Activated CD4-positive, alpha-beta memory T cell treated with anti-CD3 and anti-CD28 coated beads for 36 hours (primary cell): Measurements from ENCODE around the gene CIBAR2. TPM values are rescaled to one million over a fixed set of nuclear protein-coding genes. Genes with fewer than 3 reads are reported as not detected.
A peak's percentile ranks its signal among the peaks of the same experiment; 100 is the strongest.

ENCODE experiments used
- CTCF ChIA-PET: fragments of 350-600 bp; sonication (Branson Sonifier 250); formaldehyde crosslinking; loops from one replicate; lab custom pipeline; 2021; ENCODE audit warnings: antibody characterized with exemption, inconsistent platforms; lab: Charles Lee
- POLR2A ChIA-PET: fragments of 350-600 bp; sonication (Branson Sonifier 250); formaldehyde crosslinking; loops from one replicate; lab custom pipeline; 2021; ENCODE audit warnings: antibody characterized with exemption; lab: Charles Lee
- DNase-seq: peaks from one replicate; pipeline ENCODE4 v3.0.0-alpha.2; 2020
- H3K27ac Mint-ChIP-seq: one replicate; pipeline ENCODE4 v1.8.0; 2021; ENCODE audit warnings: mixed read lengths
- H3K27me3 Mint-ChIP-seq: one replicate; pipeline ENCODE4 v1.8.0; 2021; ENCODE audit warnings: mixed read lengths
- H3K36me3 Mint-ChIP-seq: one replicate; pipeline ENCODE4 v1.8.0; 2021; ENCODE audit warnings: mixed read lengths
- H3K4me1 Mint-ChIP-seq: one replicate; pipeline ENCODE4 v1.8.0; 2021; ENCODE audit warnings: low read depth, mixed read lengths
- H3K4me3 Mint-ChIP-seq: one replicate; pipeline ENCODE4 v1.8.0; 2021; ENCODE audit warnings: mild to moderate bottlenecking, mixed read lengths
- H3K9me3 Mint-ChIP-seq: one replicate; pipeline ENCODE4 v1.8.0; 2021; ENCODE audit warnings: mixed read lengths
- intact Hi-C: fragments of 100-400 bp; cut with micrococcal nuclease; formaldehyde crosslinking; loops from one replicate; pipeline ENCODE4 v1.15.1; 2023
- total RNA-seq, 2 experiments: library from RNA; stranded (reverse); gene quantifications; one replicate each; pipeline ENCODE4 v1.2.3, GENCODE V29; 2021

Gene CIBAR2
- not detected for total RNA-seq

DNA sequence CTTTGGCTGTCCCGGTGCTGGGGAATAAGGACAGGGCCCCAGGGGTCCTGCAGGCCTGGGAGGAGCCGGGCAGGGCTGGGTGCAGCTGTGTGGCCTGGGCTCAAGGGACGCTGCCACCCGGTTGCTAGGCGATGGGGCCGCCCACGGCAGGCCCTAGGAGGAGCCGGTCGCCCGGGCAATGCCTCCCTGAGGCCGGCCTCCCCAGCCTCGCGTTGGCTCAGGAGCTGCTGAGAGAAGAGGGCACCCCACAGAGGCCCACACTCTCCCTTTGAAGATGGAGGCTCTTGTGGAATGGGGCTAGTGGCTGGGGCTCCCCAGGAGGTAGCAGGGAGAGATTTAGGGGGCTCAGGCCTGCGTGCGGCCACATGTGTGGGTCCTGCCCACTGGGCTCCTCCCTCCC, at the start of gene CIBAR2:
Gene CIBAR2 (minus strand): TSS at position 109 of the 400 bp plus-strand sequence. CDS start 120 bp downstream, outside the sequence.
- H3K27ac Mint-ChIP-seq: no peak within 1 kb of the TSS
- peaks cover 8% of the 10 kb centered on the region for H3K4me1 Mint-ChIP-seq
- POLR2A ChIA-PET: no interaction called here
- no peak within 1 kb of the TSS for H3K4me3 Mint-ChIP-seq
- no peak for DNase-seq
- CTCF ChIA-PET: interaction anchor here (0.9 to 2.0 kb wide), 3 partner anchors 26 to 186 kb away, joined by 3 to 6 read pairs (median 4); no protein-coding TSS in a partner anchor
- intact Hi-C loops: loop anchor here (10.0 kb wide), 1 partner anchor 132 kb away; no protein-coding TSS in a partner anchor
- H3K27me3 Mint-ChIP-seq: no peaks in the 10 kb centered on the region
- no peaks in the 10 kb centered on the region for H3K9me3 Mint-ChIP-seq
- no peaks in the 10 kb centered on the region for H3K36me3 Mint-ChIP-seq

- H3K36me3 Mint-ChIP-seq: no peaks in the 10 kb centered on the region
- POLR2A ChIA-PET: no interaction called here
- no peaks in the 10 kb centered on the region for H3K9me3 Mint-ChIP-seq
- CTCF ChIA-PET: interaction anchor here (1.6 kb wide), 1 partner anchor 332 kb away, joined by 3 read pairs; no protein-coding TSS in a partner anchor
- H3K4me1 Mint-ChIP-seq: peaks cover 10% of the 10 kb centered on the region
- H3K27ac Mint-ChIP-seq: no peak overlapping the region
- no peak overlapping the region for H3K4me3 Mint-ChIP-seq
- DNase-seq: no peak
- H3K27me3 Mint-ChIP-seq: peaks cover 4% of the 10 kb centered on the region
- intact Hi-C loops: no loop called here
Observed at GRCh38 chr16:85159179-85159980, 47.1 kb upstream of the CIBAR2 start.

DNA sequence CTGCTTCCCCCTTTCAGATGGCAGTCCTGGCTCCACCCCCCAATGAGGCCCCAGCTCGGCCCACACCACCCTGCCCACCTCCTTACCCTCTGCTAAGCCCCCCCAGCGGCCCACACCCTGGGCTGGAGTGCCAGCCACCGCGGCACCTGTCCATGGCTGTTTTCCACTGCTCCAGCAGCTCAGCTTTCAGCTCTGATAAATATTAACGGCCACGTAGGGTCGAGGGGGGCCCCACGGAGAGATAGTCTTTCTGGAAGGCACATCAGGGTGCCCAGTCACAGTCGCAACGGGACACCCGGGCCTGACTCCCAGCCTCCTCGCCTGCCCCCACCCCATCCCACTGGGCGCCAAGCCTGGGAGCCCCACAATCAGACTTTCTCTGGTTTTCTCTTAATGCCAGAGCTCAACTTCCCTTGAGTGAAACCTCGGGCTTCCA, 46.5 kb upstream of the CIBAR2 start:
- no peak for DNase-seq
- Mint-ChIP-seq H3K9me3 (no peaks in the 10 kb centered on the region), H3K27me3 (peaks cover 4% of the 10 kb centered on the region), H3K36me3 (no peaks in the 10 kb centered on the region), H3K4me3 (no peak overlapping the region), H3K4me1 (peaks cover 10% of the 10 kb centered on the region), H3K27ac (no peak overlapping the region)
- ChIA-PET CTCF (interaction anchor here (1.6 kb wide), 1 partner anchor 332 kb away, joined by 3 read pairs; no protein-coding TSS in a partner anchor), POLR2A (no interaction called here)
- intact Hi-C loops: no loop called here

DNA sequence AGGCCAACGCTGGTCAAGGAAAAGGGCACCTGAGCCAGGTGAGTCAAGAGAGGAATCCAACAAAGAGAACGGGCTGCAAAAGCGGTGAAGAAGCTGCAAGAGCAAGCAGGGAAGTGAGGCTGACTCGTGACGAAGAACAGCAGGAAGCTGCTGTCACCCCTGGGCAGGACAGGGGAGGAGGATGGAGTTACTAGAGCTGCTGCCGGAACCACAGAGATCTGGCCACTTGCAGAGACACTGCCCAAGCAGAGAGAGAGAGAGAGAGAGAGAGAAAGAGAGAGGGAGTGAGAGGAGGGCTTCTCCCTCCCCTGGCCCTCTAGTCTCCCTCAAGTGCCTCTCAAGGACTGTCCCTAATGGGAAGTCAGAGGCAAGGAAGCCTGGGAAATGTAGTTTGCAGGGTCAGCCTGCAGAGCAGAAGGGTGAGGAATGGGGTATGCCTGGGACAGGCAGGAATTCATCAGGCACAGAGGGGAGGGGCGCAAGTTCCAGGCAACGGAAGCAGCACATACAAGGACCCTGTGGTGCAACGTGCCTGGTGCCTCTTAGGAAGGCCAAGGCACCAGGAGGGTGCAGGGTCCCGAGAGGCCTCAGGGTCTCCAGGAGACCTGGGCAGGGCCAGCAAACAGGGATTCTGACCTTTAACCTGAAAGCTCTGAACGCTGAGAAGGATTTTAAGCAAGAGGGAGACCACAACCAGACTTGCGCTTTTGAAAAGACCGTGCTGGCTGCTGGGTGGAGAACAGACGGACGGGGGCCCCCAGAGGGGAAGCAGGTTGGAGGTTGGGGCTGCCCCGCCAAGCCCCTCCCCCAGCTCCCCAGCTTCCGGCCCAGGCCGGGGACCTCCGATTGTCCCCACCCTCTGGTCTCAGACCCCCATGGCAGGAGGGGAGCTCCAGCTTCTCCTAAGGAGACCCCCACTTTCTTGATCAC, 45.8 kb upstream of the CIBAR2 start:
- DNase-seq: peak; percentile 19

DNA sequence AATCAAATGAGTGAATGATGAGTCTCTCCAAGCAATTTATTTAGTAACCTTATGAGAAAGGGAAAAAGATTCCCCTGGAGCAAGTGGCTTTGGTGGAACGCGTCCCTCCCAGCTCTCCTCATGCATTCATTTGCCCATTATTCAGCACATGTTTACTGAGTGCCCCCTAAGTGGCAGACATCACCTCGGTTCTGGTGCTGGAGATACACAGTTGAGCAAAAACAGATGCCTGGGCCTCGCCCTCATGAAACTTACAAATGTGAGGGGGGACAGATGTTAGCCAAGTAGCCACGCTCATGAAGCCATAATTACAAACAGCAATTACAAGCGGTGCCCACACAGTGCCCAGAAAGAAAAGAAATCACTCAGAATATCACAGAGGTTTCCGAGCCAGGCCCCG, 45.1 kb upstream of the CIBAR2 start:
- Mint-ChIP-seq H3K27me3 (peaks cover 4% of the 10 kb centered on the region), H3K27ac (no peak overlapping the region), H3K4me1 (peaks cover 10% of the 10 kb centered on the region), H3K36me3 (no peaks in the 10 kb centered on the region), H3K9me3 (no peaks in the 10 kb centered on the region), H3K4me3 (no peak overlapping the region)
- intact Hi-C loops: no loop called here
- DNase-seq: no peak
- ChIA-PET CTCF (no interaction called here), POLR2A (no interaction called here)

More for the DNA sequence above, 45.8 kb upstream of the CIBAR2 start:
- H3K27ac Mint-ChIP-seq: no peak overlapping the region
- H3K4me3 Mint-ChIP-seq: peak overlapping the region; percentile 18
- CTCF ChIA-PET: interaction anchor here (1.6 kb wide), 1 partner anchor 333 kb away, joined by 3 read pairs; no protein-coding TSS in a partner anchor
- peaks cover 10% of the 10 kb centered on the region for H3K4me1 Mint-ChIP-seq
- H3K9me3 Mint-ChIP-seq: no peaks in the 10 kb centered on the region
- peaks cover 4% of the 10 kb centered on the region for H3K27me3 Mint-ChIP-seq
- H3K36me3 Mint-ChIP-seq: no peaks in the 10 kb centered on the region
- intact Hi-C loops: no loop called here
- POLR2A ChIA-PET: interaction anchor here (0.6 kb wide), 1 partner anchor 293 kb away, joined by 3 read pairs; no protein-coding TSS in a partner anchor

GRCh38 chr16:85156869-85157268, 44.6 kb upstream of the CIBAR2 start:
- H3K27ac Mint-ChIP-seq: no peak overlapping the region
- no peaks in the 10 kb centered on the region for H3K9me3 Mint-ChIP-seq
- POLR2A ChIA-PET: no interaction called here
- CTCF ChIA-PET: no interaction called here
- H3K4me3 Mint-ChIP-seq: no peak overlapping the region
- no peak for DNase-seq
- H3K27me3 Mint-ChIP-seq: peaks cover 4% of the 10 kb centered on the region
- H3K4me1 Mint-ChIP-seq: peaks cover 10% of the 10 kb centered on the region
- H3K36me3 Mint-ChIP-seq: no peaks in the 10 kb centered on the region
- intact Hi-C loops: no loop called here

- CTCF ChIA-PET: no interaction called here
- H3K36me3 Mint-ChIP-seq: no peaks in the 10 kb centered on the region
- H3K9me3 Mint-ChIP-seq: no peaks in the 10 kb centered on the region
- no peak for DNase-seq
- peaks cover 4% of the 10 kb centered on the region for H3K27me3 Mint-ChIP-seq
- intact Hi-C loops: no loop called here
- peaks cover 10% of the 10 kb centered on the region for H3K4me1 Mint-ChIP-seq
- POLR2A ChIA-PET: no interaction called here
- H3K4me3 Mint-ChIP-seq: no peak overlapping the region
- H3K27ac Mint-ChIP-seq: no peak overlapping the region
Observed at GRCh38 chr16:85156440-85156839, 44.2 kb upstream of the CIBAR2 start.

GRCh38 chr16:85153656-85154091, 41.4 kb upstream of the CIBAR2 start:
- DNase-seq: no peak
- Mint-ChIP-seq H3K27ac (no peak overlapping the region), H3K36me3 (no peaks in the 10 kb centered on the region), H3K27me3 (no peaks in the 10 kb centered on the region), H3K4me3 (no peak overlapping the region), H3K9me3 (no peaks in the 10 kb centered on the region), H3K4me1 (peaks cover 10% of the 10 kb centered on the region)
- intact Hi-C loops: no loop called here
- ChIA-PET POLR2A (no interaction called here), CTCF (no interaction called here)

DNA sequence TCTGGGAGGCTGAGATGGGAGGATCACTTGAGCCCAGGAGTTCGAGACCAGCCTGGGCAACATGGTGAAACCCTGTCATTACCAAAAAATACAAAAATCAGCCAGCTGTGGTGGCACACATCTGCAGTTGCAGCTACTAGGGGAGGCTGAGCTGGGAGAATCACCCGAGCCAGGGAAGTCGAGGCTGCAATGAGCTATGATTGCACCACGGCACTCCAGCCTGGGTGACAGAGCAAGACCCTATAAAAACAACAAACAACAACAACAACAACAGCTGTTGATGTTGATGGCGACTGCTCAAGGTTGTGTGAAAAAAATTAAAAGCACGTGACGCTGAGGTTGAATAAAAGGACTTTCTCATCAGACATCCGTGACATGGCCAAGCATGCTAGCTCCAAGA, 40.8 kb upstream of the CIBAR2 start:
- Mint-ChIP-seq H3K36me3 (no peaks in the 10 kb centered on the region), H3K9me3 (no peaks in the 10 kb centered on the region), H3K27me3 (no peaks in the 10 kb centered on the region), H3K4me3 (no peak overlapping the region), H3K27ac (no peak overlapping the region), H3K4me1 (peaks cover 7% of the 10 kb centered on the region)
- POLR2A ChIA-PET: no interaction called here
- no peak for DNase-seq
- intact Hi-C loops: no loop called here
- CTCF ChIA-PET: no interaction called here

DNA sequence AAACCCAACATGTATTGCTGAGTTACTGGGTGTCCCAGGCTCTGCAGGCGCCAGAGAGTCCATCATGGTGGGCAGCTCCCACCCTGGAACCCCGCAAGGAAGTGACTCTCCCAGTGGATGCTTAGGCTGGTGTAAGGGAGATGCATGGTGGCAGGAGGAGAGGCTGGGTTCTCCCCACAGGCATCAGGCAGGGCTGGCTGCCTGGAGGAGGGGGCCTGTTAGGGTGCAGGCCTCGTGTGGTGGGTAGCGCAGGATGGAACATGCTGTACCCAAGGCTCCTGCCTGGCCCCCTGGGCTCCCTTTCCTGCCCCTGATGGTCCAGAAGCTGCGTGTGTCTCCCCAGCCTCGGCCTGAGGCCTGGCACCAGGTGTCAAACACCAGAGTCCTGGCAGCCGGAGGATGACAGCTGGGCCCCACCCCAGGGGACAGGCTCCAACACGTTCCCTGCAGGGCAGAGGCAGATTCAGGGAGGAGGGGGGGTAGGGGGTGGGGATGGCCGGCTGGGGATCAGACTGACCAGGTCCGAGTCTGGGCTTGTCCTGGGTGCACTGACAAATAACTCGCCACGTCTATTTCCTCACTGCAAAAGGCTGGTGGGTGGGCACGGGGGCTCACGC, 40.2 kb upstream of the CIBAR2 start:
- no peaks in the 10 kb centered on the region for H3K9me3 Mint-ChIP-seq
- no peaks in the 10 kb centered on the region for H3K36me3 Mint-ChIP-seq
- DNase-seq: no peak
- no peak overlapping the region for H3K4me3 Mint-ChIP-seq
- ChIA-PET CTCF (no interaction called here), POLR2A (no interaction called here)
- intact Hi-C loops: no loop called here
- H3K27me3 Mint-ChIP-seq: no peaks in the 10 kb centered on the region
- peaks cover 2% of the 10 kb centered on the region for H3K4me1 Mint-ChIP-seq
- H3K27ac Mint-ChIP-seq: no peak overlapping the region

DNA sequence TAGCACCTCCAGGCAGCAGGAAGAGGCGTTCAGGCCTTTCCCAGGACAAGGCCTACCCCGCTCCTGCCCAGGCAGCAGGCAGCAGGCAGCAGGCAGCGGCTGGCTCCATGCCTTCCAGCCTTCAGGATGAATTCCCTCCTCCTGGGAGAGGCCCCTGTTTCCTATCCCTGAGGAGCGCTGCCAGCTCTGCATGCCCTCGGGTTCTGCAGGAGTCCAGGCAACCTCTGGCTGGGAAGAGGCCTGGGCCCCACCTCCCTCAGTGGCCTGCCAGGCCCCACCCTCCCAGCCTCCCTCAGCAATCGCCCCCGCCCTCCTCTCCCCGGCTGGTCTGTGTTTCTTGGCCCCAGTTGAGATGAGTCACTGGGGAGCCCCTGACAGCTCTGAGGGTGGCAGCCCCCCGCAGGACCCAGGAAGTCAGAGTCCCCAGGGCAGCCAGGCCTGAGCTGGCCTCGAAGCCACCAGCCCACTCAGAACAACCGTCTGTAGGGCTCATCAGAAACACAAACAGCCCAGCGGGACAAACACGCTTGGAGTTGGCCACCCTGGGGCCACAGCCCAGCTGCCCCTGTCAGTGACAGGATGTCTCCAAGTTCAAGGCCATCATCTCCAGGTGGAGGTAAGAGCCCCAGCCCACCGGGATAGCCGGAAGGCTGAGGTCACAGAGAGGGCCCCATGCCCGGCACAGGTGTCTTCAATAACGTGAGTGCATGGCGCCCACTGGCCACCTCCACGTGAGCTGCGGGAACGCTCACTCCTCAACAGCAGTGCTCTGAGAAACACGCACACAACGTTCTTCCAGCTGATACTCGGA, 39.5 kb upstream of the CIBAR2 start:
- intact Hi-C loops: no loop called here
- ChIA-PET CTCF (no interaction called here), POLR2A (no interaction called here)
- Mint-ChIP-seq H3K27ac (no peak overlapping the region), H3K27me3 (no peaks in the 10 kb centered on the region), H3K4me1 (no peaks in the 10 kb centered on the region), H3K36me3 (no peaks in the 10 kb centered on the region), H3K9me3 (no peaks in the 10 kb centered on the region), H3K4me3 (no peak overlapping the region)
- DNase-seq: no peak
